ENCODE results near the gene PLEKHG3. TPM values are rescaled to one million over a fixed set of nuclear protein-coding genes. Genes with fewer than 3 reads are reported as not detected.

PLEKHG3 gene
- total and polyA plus RNA-seq, 2 of the 13 experiments (the other 11 are each of a cell fraction or from before 2014, with no cell fraction given) = 7.1 to 9.8 TPM

DNA sequence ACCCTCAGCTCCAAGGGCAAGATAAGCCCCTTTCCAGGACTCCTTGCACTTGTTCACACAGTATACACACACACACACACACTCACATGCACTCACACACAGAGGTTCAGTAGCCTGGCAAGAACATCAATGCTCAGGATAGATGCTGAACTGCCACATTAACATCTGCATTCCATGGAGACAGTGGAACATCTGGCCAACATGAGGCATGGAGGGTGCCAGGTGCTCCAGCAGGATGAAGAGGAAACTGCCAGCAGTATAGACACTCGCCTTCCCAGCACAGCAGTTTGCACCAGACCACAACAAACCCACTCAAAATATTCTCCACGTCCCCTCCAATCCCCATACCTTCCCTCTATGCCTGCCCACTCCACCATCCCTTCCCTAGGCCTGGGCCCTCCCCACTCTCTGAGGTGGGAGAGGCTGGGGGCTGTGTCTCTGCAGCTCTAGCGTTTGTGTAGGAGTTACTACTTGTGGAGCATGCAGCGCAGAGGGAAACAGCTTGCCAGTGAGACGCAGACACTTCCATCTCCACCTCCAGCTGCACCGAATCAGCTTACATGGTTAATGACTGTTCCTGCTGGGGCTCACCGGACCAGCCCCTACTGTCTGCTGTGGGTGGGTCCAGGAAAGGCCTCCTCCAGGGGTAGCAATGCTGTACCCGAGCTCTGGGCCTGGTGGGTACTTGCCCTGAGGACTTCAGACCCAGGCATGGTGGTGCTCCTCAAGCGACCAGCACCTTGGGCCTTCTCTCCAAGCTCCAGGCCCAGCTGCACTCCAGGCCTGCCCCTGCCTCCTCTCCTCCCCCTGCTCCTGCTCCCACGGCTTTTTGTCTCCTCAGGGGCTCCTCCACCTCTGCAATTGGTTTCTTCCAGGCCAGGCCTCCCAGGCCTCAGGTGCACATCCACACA, 18.6 kb upstream of the PLEKHG3 start:
- H3K4me1 ChIP-seq (ENCODE audit: insufficient read depth, low read length) = peaks cover 45% of the 10 kb centered on the region
- TF ChIP-seq ZFY (CRISPR knock-in tag; IDR thresholded peaks at IDR 0.05) (no peak), DNMT1 (CRISPR knock-in tag; IDR thresholded peaks at IDR 0.05) (no peak), PCBP2 (optimal IDR thresholded peaks at IDR 0.05; ENCODE audit: low read depth, low read length, poor library complexity, severe bottlenecking) (no peak), ZMYM2 (CRISPR knock-in tag; IDR thresholded peaks at IDR 0.05) (no peak), ZMYM4 (CRISPR knock-in tag; IDR thresholded peaks at IDR 0.05) (no peak), ZNF607 (CRISPR knock-in tag; IDR thresholded peaks at IDR 0.05; ENCODE audit: borderline replicate concordance) (no peak)
- no peaks in the 10 kb centered on the region for H3K9me3 ChIP-seq (ENCODE audit: low read length)
- peaks cover 5 to 28% of the 10 kb centered on the region in 2 experiments; a peak in 4 of 5 replicates for H3K27me3 ChIP-seq (ENCODE audit: control insufficient read depth in 1 of 2, insufficient read depth in 2 of 2, low read length in 2 of 2)
- no peaks in the 10 kb centered on the region for H3K79me2 ChIP-seq (ENCODE audit: insufficient read depth, low read length)
- no peaks in the 10 kb centered on the region for H4K20me1 ChIP-seq (ENCODE audit: insufficient read depth, low read length)
- in situ Hi-C loops (cut with HindIII; ENCODE audit: extremely low pct_ligation_motif_present, low pct_unique_long_range_greater_than_20kb) = no loop called here
- ChIA-PET POLR2A (no interaction called here), CTCF (ENCODE audit: low intra/inter-chr PET ratio, low total read pairs) (no interaction called here)
- FAIRE-seq (no peak), DNase-seq (ENCODE audit: low spot score) (no peak), ATAC-seq (no peak)
- BruUV-seq (replicated peaks) = no TSS peak
- no peak overlapping the region for H3K27ac ChIP-seq (ENCODE audit: extremely low read length, insufficient read depth, low read length)
- 24% methylated on average over 6 of the region's 10 CpGs for WGBS (ENCODE audit: low lambda C conversion rate)
- H2AFZ ChIP-seq (ENCODE audit: low read length) = no peak overlapping the region
- no peak overlapping the region for H3K9ac ChIP-seq (ENCODE audit: insufficient read depth, low read depth, low read length)
- H3K36me3 ChIP-seq (replicated peaks in 1 of 2; ENCODE audit: control insufficient read depth in 1 of 2, insufficient read depth in 2 of 2, low read length in 2 of 2) = no peaks in the 10 kb centered on the region
- H3K4me2 ChIP-seq (ENCODE audit: low read depth, low read length) = no peak overlapping the region
- H3K4me3 ChIP-seq (replicated peaks in 1 of 3; ENCODE audit: insufficient read depth in 1 of 3, low read depth in 2 of 3, low read length in 3 of 3) = no peak overlapping the region
- intact Hi-C loops (cut with micrococcal nuclease; ENCODE audit: unreplicated experiment) = no loop called here

- Histone ChIP-seq H3K4me3 (replicated peaks in 1 of 3; ENCODE audit: insufficient read depth in 1 of 3, low read depth in 2 of 3, low read length in 3 of 3) (no peak overlapping the region), H3K4me2 (ENCODE audit: low read depth, low read length) (no peak overlapping the region), H3K36me3 (replicated peaks in 1 of 2; ENCODE audit: control insufficient read depth in 1 of 2, insufficient read depth in 2 of 2, low read length in 2 of 2) (no peaks in the 10 kb centered on the region), H3K79me2 (ENCODE audit: insufficient read depth, low read length) (no peaks in the 10 kb centered on the region), H4K20me1 (ENCODE audit: insufficient read depth, low read length) (no peaks in the 10 kb centered on the region), H3K27ac (ENCODE audit: extremely low read length, insufficient read depth, low read length) (no peak overlapping the region), H3K9ac (ENCODE audit: insufficient read depth, low read depth, low read length) (no peak overlapping the region), H3K4me1 (ENCODE audit: insufficient read depth, low read length) (peaks cover 43% of the 10 kb centered on the region), H2AFZ (ENCODE audit: low read length) (no peak overlapping the region), H3K27me3 (ENCODE audit: control insufficient read depth in 1 of 2, insufficient read depth in 2 of 2, low read length in 2 of 2) (peaks cover 5 to 28% of the 10 kb centered on the region in 2 experiments; a peak in 4 of 5 replicates), H3K9me3 (ENCODE audit: low read length) (no peaks in the 10 kb centered on the region)
- 39% methylated on average over 7 of the region's 7 CpGs for WGBS (ENCODE audit: low lambda C conversion rate)
- in situ Hi-C loops (cut with HindIII; ENCODE audit: extremely low pct_ligation_motif_present, low pct_unique_long_range_greater_than_20kb) (no loop called here), intact Hi-C loops (cut with micrococcal nuclease; ENCODE audit: unreplicated experiment) (no loop called here)
- no peak for DNase-seq (ENCODE audit: low spot score)
- ATAC-seq = no peak
- ChIA-PET POLR2A (no interaction called here), CTCF (ENCODE audit: low intra/inter-chr PET ratio, low total read pairs) (no interaction called here)
- no peak for FAIRE-seq
- TF ChIP-seq ZNF10 (CRISPR knock-in tag; IDR thresholded peaks at IDR 0.05; ENCODE audit: borderline replicate concordance, low read depth) (no peak), ZNF430 (CRISPR knock-in tag; IDR thresholded peaks at IDR 0.05) (no peak), PRMT3 (CRISPR knock-in tag; IDR thresholded peaks at IDR 0.05; ENCODE audit: borderline replicate concordance, low read depth) (no peak)
- TF ChIP-seq, protein P1, sequence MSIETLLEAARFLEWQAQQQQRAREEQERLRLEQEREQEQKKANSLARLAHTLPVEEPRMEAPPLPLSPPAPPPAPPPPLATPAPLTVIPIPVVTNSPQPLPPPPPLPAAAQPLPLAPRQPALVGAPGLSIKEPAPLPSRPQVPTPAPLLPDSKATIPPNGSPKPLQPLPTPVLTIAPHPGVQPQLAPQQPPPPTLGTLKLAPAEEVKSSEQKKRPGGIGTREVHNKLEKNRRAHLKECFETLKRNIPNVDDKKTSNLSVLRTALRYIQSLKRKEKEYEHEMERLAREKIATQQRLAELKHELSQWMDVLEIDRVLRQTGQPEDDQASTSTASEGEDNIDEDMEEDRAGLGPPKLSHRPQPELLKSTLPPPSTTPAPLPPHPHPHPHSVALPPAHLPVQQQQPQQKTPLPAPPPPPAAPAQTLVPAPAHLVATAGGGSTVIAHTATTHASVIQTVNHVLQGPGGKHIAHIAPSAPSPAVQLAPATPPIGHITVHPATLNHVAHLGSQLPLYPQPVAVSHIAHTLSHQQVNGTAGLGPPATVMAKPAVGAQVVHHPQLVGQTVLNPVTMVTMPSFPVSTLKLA (IDR thresholded peaks at IDR 0.05) = peak; percentile 90
- BruUV-seq (replicated peaks) = no TSS peak
These were observed 18.0 kb upstream of the PLEKHG3 start for GRCh38 chr14:64686282-64686615.
